Measurements from ENCODE around the gene SNX19.

Gene SNX19

GRCh38 chr11:130873761-130874160, 42.5 kb downstream of the SNX19 start:
- no peak overlapping the region for H3K4me3 ChIP-seq (ENCODE audit: low read length)
- DNase-seq (ENCODE audit: low read depth), result no peak
- TF ChIP-seq CTCF (conservative IDR thresholded peaks at IDR 0.05; ENCODE audit: low read depth, low read length), result no peak

- no peak overlapping the region for H3K4me3 ChIP-seq (ENCODE audit: low read length)
- no peak for DNase-seq (ENCODE audit: low read depth)
- TF ChIP-seq CTCF (conservative IDR thresholded peaks at IDR 0.05; ENCODE audit: low read depth, low read length), result no peak
Observed at GRCh38 chr11:130872981-130873380, 43.3 kb downstream of the SNX19 start.

GRCh38 chr11:130872513-130872912, 43.8 kb downstream of the SNX19 start:
- no peak for DNase-seq (ENCODE audit: low read depth)
- no peak overlapping the region for H3K4me3 ChIP-seq (ENCODE audit: low read length)
- TF ChIP-seq CTCF (conservative IDR thresholded peaks at IDR 0.05; ENCODE audit: low read depth, low read length), result no peak

GRCh38 chr11:130872102-130872501, 44.2 kb downstream of the SNX19 start:
- no peak overlapping the region for H3K4me3 ChIP-seq (ENCODE audit: low read length)
- TF ChIP-seq CTCF (conservative IDR thresholded peaks at IDR 0.05; ENCODE audit: low read depth, low read length), result no peak
- no peak for DNase-seq (ENCODE audit: low read depth)

GRCh38 chr11:130871616-130872015, 44.7 kb downstream of the SNX19 start:
- TF ChIP-seq CTCF (conservative IDR thresholded peaks at IDR 0.05; ENCODE audit: low read depth, low read length), result no peak
- no peak overlapping the region for H3K4me3 ChIP-seq (ENCODE audit: low read length)
- DNase-seq (ENCODE audit: low read depth), result no peak

GRCh38 chr11:130868721-130869390, 47.4 kb downstream of the SNX19 start:
- no peak overlapping the region for H3K4me3 ChIP-seq (ENCODE audit: low read length)
- no peak for TF ChIP-seq CTCF (conservative IDR thresholded peaks at IDR 0.05; ENCODE audit: low read depth, low read length)
- no peak for DNase-seq (ENCODE audit: low read depth)

- no peak for DNase-seq (ENCODE audit: low read depth)
- TF ChIP-seq CTCF (conservative IDR thresholded peaks at IDR 0.05; ENCODE audit: low read depth, low read length), result no peak
- H3K4me3 ChIP-seq (ENCODE audit: low read length), result no peak overlapping the region
Observed at GRCh38 chr11:130868086-130868710, 48.1 kb downstream of the SNX19 start.
